GM21576 (cell line): Measurements from ENCODE around the gene CCDC30.
"Not testable (repeated sequence)": the region's sequence is repeated elsewhere in the genome, so short reads cannot be mapped to it uniquely, and the experiment has no call there.

Experiments
- ATAC-seq: cut with Tn5 transposase; IDR thresholded peaks from one replicate; pipeline ENCODE4 v1.9.1; 2021; ENCODE audit warnings: mild to moderate bottlenecking, moderate library complexity; ENCODE audit not compliant: unreplicated experiment

Gene CCDC30

DNA sequence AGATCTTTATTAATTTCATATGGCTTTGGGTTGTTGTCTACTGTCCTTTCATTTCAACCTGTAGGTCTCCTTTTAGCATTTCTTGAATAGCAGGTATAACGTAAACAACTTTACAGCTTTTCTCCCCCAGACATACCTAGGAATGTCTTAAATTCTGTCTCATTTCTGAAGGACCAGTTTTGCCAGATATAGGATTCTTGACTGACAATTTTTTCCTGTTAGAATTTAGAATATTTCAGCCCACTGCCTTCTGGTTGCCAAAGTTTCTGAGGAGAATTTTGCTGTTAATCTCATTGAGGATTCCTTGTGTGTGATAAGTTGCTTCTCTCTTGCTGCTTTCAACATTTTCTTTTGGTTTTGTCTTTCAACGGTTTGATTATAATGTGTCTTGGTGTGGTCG lies 60.1 kb downstream of the CCDC30 start:
- ATAC-seq = no peak

- ATAC-seq = no peak
Measured at GRCh38 chr1:42524330-42524729, 61.2 kb downstream of the CCDC30 start.

DNA sequence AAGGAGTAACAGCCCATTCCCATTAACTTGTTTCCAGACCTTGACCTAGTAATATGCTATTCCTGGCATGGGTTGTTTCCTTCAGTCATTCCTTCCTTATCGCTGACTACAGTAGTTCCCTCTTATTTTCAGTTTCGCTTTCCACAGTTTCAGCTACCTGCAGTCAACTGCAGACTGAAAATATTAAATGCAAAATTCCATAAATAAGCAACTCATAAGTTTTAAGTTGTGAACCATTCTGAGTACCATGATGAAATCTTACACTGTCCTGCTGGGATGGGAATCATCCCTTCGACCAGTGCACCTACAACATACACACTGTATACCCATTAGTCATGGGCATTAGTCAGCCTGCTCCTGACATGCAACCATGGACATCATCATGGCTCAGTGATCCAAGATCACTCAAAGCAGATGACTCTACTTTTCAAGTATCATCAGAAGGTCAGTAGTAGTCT lies 66.7 kb downstream of the CCDC30 start:
- no peak for ATAC-seq

DNA sequence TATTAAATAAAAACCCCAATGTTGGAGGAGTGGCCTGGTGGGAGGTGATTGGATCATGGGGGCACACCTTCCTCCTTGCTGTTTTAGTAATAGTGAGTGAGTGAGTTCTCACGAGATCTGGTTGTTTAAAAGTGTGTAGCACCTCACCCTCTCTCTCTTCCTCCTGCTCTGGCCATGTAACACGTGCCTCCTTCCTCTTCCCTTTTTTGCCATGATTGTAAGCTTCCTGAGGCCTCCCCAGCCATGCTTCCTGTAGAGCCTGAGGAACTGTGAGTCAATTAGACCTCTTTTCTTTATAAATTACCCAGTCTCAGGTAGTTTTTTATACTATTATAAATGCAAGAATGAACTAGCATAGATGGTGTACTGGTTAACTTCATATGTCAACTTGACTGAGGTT lies 68.0 kb downstream of the CCDC30 start:
- ATAC-seq = no peak

- no peak for ATAC-seq
Measured at GRCh38 chr1:42533101-42533863, 70.2 kb downstream of the CCDC30 start.

DNA sequence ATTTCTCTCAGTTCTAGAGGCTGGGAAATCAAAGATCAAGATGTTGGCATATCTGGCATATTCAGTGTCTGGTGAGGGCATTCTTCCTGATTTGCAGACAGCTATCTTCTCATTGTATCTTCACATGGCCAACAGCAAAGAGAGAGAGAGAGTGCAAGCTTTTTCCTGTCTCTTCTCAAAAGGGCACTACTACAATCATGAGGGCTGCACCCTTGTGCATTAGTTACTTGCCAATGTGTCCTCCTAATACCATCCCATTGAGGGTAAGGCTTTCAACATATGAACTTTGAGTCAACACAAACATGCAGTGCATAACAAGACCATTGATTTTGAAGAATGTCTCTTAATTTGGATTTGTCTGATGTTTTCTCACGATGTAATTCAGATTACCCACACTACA lies 78.0 kb downstream of the CCDC30 start:
- no peak for ATAC-seq

DNA sequence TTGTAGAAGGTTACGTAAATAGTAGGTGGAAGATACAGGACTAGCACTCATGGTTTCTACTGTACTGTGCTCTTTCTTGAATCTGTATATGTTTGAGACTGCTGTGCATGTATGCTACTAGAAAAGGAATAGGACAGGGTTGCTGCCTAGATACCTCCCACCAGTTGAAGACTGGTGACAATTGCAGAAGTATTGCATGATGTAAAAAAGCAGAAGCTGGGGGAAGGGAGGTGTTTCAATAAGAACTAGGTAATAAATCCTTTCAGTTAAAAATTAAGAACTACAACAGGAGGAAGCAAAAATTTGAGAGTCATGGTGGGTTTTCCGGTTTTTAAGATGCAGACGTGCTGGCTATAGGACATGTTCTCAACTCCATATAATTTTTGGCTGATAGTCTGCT lies 88.1 kb downstream of the CCDC30 start:
- ATAC-seq = no peak

GRCh38 chr1:42551590-42551989 lies 88.5 kb downstream of the CCDC30 start:
- no peak for ATAC-seq

DNA sequence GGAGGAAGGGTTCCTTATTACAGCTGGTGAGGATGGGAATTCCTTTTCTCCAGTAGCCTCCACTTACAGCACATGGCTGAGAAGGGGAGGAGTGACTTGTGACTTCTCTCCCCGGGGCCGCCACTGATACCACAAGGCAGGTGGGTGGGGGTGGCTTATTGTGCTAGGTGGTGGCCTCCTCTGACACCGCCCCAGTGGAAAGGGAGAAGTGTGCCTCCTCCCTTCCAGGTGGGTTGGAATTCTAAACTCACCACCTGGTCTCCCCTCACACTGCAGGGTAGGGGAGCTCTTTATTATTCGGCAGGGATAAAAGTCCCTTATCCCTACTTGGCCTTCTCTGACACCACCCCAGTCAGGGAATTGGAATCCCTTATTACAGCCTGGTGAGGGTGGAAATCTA lies 89.5 kb downstream of the CCDC30 start:
- ATAC-seq = no peak

DNA sequence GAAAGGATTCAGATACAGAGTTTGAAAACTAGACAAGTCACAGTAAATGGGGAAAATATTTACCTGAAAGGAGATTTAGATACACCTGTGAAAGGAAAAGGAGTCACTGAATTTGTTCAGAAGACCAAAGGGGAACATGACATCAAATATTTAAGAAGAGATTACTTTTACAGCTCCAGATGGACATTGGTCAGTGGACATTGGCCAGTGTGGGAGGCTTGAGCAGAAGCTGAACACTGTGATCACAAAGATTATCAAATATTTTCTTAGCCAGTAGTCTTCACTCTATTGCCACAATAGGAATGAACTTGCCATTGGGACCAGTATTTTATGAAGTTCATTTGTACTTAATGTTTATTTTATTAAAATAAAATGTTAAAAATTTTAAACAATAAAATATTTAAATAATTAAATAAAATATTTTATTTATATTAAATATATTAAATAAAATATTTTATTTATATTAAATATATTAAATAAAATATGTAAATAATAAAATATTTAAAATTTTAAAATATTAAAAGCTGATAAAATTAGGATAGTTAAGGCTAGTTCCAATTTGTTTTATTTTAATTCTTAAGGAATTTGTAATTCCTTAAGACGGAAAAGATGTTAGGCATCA lies 94.3 kb downstream of the CCDC30 start:
- no peak for ATAC-seq

DNA sequence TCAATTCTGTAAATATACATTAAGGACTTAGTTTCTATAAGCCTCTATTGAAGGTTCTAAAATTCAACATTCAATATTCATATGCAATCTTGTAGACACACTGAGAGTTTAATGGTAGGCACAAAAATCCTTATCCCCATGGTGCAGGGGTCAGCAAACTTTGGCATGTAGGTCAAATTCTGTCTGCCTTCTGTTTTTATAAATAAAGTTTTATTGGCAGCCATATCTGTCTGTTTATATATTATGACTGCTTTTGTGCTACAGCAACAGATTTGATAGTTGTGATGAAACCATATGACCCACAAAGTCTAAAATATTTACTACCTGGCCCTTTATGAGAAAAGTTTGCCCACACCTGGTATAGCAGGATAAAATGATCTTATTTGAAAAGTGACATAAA lies 104.0 kb downstream of the CCDC30 start:
- ATAC-seq = no peak

DNA sequence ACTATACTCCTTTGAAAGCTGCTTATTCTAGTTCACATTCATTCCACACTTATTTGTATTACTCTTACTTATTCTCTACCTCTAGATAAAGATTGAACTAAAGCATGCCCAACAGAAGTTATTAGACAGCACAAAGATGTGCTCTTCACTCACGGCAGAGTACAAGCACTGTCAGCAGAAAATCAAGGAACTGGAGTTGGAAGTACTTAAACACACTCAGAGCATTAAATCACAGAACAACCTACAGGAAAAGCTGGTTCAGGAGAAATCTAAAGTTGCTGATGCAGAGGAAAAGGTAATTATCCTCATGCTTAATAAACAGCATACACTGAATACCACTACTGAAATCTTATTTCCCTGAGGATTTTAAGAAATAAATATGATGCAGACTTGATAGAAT lies 113.8 kb downstream of the CCDC30 start:
- ATAC-seq = no peak

GRCh38 chr1:42586016-42586415 lies 122.9 kb downstream of the CCDC30 start:
- ATAC-seq = no peak

- ATAC-seq = no peak
Measured at GRCh38 chr1:42587753-42588152, 124.7 kb downstream of the CCDC30 start.

- ATAC-seq = no peak
Measured at GRCh38 chr1:42592811-42593210, 129.7 kb downstream of the CCDC30 start.

- no peak for ATAC-seq
Measured at GRCh38 chr1:42593486-42594100, 130.5 kb downstream of the CCDC30 start.

DNA sequence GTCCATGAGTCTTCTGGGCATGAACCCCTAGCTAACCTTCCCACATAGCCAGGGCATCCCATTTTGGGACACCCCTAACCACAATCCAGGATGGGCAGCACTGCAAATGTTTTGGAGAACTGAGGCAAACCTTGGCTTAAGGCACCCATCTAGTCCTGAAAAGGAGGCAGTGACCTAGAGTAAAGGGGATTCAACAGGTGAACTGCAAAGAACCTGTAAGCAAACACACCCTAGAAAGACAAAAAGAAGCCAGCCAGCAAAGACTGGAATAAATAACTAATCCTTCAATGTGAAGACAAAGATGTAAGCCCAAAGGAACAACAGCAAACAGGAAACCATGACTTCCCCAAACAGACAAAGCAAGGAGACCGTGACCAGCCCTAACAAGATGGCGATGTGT lies 138.4 kb downstream of the CCDC30 start:
- ATAC-seq = no peak

DNA sequence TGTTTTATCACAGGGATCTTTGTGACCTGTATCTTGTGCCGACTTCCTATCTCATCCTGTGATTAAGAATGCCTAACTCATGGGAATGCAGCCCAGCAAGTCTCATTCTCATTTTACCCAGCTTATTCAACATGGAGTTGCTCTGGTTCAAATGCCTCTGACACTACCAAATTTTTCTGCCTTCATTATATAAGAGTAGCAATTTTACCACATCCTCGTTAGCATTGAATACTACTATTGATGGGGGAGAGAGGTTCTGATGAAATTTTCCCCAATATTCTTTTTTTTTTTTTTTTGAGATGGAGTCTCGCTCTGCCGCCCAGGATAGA lies 150.7 kb downstream of the CCDC30 start:
- no peak for ATAC-seq

GRCh38 chr1:42618866-42619265 lies 155.8 kb downstream of the CCDC30 start:
- no peak for ATAC-seq

- no peak for ATAC-seq
Measured at GRCh38 chr1:42620307-42620706, 157.2 kb downstream of the CCDC30 start.

DNA sequence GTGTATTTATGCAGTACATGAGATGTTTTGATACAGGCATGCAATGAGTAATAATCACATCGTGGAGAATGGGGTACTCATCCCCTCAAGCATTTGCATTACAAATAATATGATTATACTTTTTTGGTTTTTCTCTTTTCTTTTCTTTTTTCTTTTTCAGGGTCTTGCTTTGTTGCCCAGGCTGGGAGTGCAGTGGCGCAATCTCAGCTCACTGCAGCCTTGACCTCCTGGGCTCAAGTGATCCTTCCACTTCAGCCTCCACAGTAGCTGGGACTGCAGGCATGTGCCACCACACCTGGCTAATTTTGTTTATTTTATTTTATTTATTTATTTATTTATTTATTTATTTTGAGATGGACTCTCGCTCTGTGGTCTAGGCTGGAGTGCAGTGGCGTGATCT lies 158.1 kb downstream of the CCDC30 start:
- ATAC-seq = not testable (repeated sequence)

- ATAC-seq = not testable (repeated sequence)
Measured at GRCh38 chr1:42627205-42627604, 164.1 kb downstream of the CCDC30 start.
